SK-N-SH treated with all-trans-retinoic acid at 6 μM for 48 hours (cell line): ENCODE results near the gene ITIH5.

Experiments
- ATAC-seq: fragments of 200-7000 bp; cut with Tn5 transposase; 3 replicates; pipeline ENCODE4 v1.9.1; 2020; ENCODE audit warnings: mild to moderate bottlenecking, moderate library complexity
- ARNTL ChIP-seq: fragments of 450-650 bp; formaldehyde crosslinking; IDR thresholded peaks from 2 replicates; pipeline ENCODE4 v1.5.0; 2020; ENCODE audit warnings: low read depth, mild to moderate bottlenecking, moderate library complexity, borderline replicate concordance
- BACH2 ChIP-seq: fragments of 250-450 bp; sonication (Bioruptor Pico); IDR thresholded peaks from 2 replicates; pipeline ENCODE4 v1.9.0; 2021; ENCODE audit warnings: mild to moderate bottlenecking, borderline replicate concordance
- CSDC2 ChIP-seq: fragments of 250-450 bp; sonication (Bioruptor Pico); IDR thresholded peaks from 2 replicates; pipeline ENCODE4 v1.5.0; 2020; ENCODE audit warnings: mild to moderate bottlenecking, moderate library complexity
- ESRRG ChIP-seq: fragments of 250-450 bp; sonication (Bioruptor Pico); IDR thresholded peaks from 2 replicates; pipeline ENCODE4 v1.6.1; 2021; ENCODE audit warnings: mild to moderate bottlenecking
- GLIS3 ChIP-seq: fragments of 250-450 bp; sonication (Bioruptor Pico); IDR thresholded peaks from 2 replicates; pipeline ENCODE4 v1.5.0; 2020; ENCODE audit warnings: mild to moderate bottlenecking, moderate library complexity
- ISL1 ChIP-seq: fragments of 250-450 bp; sonication (Bioruptor Pico); IDR thresholded peaks from 2 replicates; pipeline ENCODE4 v2.1.2; 2022; ENCODE audit warnings: mild to moderate bottlenecking, moderate library complexity
- PPARA ChIP-seq: fragments of 250-450 bp; sonication (Bioruptor Pico); IDR thresholded peaks from 2 replicates; pipeline ENCODE4 v1.5.0; 2020; ENCODE audit warnings: mild to moderate bottlenecking, borderline replicate concordance
- SNAI2 ChIP-seq: fragments of 250-450 bp; sonication (Bioruptor Pico); IDR thresholded peaks from 2 replicates; pipeline ENCODE4 v1.5.0; 2020; ENCODE audit warnings: mild to moderate bottlenecking, moderate library complexity
- TCF4 ChIP-seq: fragments of 250-450 bp; sonication (Bioruptor Pico); IDR thresholded peaks from 2 replicates; pipeline ENCODE4 v1.8.0; 2021; ENCODE audit warnings: mild to moderate bottlenecking, moderate library complexity, borderline replicate concordance
- TOX ChIP-seq: fragments of 250-450 bp; sonication (Bioruptor Pico); IDR thresholded peaks from 2 replicates; pipeline ENCODE4 v1.8.0; 2021; ENCODE audit warnings: mild to moderate bottlenecking, moderate library complexity, borderline replicate concordance
- ZC3H10 ChIP-seq: fragments of 250-450 bp; sonication (Bioruptor Pico); IDR thresholded peaks from 2 replicates; pipeline ENCODE4 v1.5.1; 2021; ENCODE audit warnings: mild to moderate bottlenecking, moderate library complexity
- ZFP3 ChIP-seq: fragments of 250-450 bp; sonication (Bioruptor Pico); IDR thresholded peaks from 2 replicates; pipeline ENCODE4 v1.5.0; 2020; ENCODE audit warnings: mild to moderate bottlenecking, moderate library complexity
- ZFP30 ChIP-seq: fragments of 450-650 bp; formaldehyde crosslinking; IDR thresholded peaks from 2 replicates; pipeline ENCODE4 v1.5.0; 2022; ENCODE audit warnings: mild to moderate bottlenecking, moderate library complexity
- ZNF565 ChIP-seq: fragments of 450-650 bp; formaldehyde crosslinking; conservative IDR thresholded peaks from 2 replicates; pipeline ENCODE4 v1.5.0; 2020; ENCODE audit warnings: low read depth, mild to moderate bottlenecking, moderate library complexity
- ZNF70 ChIP-seq: fragments of 450-650 bp; formaldehyde crosslinking; IDR thresholded peaks from 2 replicates; pipeline ENCODE4 v1.5.0; 2020; ENCODE audit warnings: mild to moderate bottlenecking, moderate library complexity
- ZNF8 ChIP-seq: fragments of 450-650 bp; formaldehyde crosslinking; IDR thresholded peaks from 2 replicates; pipeline ENCODE4 v1.5.0; 2020; ENCODE audit warnings: mild to moderate bottlenecking, moderate library complexity
- TF ChIP-seq, protein P1 (sequence below): fragments of 250-450 bp; sonication (Bioruptor Pico); IDR thresholded peaks from 2 replicates; pipeline ENCODE4 v1.5.1; 2020; ENCODE audit warnings: low read depth, mild to moderate bottlenecking, moderate library complexity
- TF ChIP-seq, protein P2 (sequence below): fragments of 250-450 bp; sonication (Bioruptor Pico); IDR thresholded peaks from 2 replicates; pipeline ENCODE4 v1.8.0; 2021; ENCODE audit warnings: low read depth, mild to moderate bottlenecking, moderate library complexity, borderline replicate concordance
- TF ChIP-seq, protein P3 (sequence below): fragments of 250-450 bp; sonication (Bioruptor Pico); IDR thresholded peaks from 2 replicates; pipeline ENCODE4 v1.5.0; 2020; ENCODE audit warnings: mild to moderate bottlenecking, moderate library complexity
- TF ChIP-seq, protein P4 (sequence below): fragments of 250-450 bp; sonication (Bioruptor Pico); IDR thresholded peaks from 2 replicates; pipeline ENCODE4 v1.5.1; 2021; ENCODE audit warnings: mild to moderate bottlenecking, moderate library complexity
- TF ChIP-seq, protein P5 (sequence below): fragments of 250-450 bp; sonication (Bioruptor Pico); IDR thresholded peaks from 2 replicates; pipeline ENCODE4 v1.8.0; 2020; ENCODE audit warnings: mild to moderate bottlenecking, moderate library complexity, borderline replicate concordance

ITIH5 gene

DNA sequence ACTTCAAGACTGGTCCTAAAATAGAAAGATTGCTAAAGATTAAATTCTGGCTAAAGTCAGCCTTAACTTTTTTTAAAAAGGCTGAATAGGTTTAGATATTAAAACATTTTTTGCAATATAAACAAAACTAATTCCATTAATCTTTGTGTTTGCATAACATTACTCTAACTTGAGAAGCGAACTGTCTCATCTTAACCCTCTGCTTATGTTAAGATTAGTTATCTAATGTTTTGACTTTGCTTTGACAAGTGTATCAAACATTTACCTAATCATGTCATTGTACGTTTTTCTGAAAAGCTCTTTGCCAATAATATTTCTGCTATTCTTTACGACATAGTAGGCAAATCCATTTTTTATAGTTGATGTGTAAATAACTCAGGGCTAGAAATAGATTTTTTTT is 68.0 kb downstream of the ITIH5 start:
- no peak for ATAC-seq

DNA sequence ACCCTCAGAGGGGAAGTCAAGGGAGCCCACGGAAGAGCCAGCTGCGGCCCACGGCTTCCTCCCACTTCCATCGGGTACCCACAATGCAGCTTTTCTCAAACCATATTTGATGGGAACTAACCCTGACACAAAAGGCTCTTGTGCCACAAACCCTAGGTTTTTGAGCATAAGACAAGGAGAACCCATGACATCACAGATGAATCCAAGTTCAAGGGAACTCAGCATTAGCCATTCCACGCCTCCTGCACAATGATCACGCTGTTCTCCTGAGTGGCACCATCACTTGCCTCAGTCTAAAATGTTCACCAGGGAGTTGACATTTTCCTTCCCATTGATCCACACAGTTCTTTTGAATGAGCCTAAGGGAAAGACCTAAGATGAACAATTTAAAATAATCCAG is 70.4 kb downstream of the ITIH5 start:
- TF ChIP-seq TCF4 (no peak), ZNF565 (CRISPR knock-in tag) (no peak), CSDC2 (CRISPR knock-in tag) (no peak), BACH2 (CRISPR knock-in tag) (no peak)
- TF ChIP-seq, protein P1, sequence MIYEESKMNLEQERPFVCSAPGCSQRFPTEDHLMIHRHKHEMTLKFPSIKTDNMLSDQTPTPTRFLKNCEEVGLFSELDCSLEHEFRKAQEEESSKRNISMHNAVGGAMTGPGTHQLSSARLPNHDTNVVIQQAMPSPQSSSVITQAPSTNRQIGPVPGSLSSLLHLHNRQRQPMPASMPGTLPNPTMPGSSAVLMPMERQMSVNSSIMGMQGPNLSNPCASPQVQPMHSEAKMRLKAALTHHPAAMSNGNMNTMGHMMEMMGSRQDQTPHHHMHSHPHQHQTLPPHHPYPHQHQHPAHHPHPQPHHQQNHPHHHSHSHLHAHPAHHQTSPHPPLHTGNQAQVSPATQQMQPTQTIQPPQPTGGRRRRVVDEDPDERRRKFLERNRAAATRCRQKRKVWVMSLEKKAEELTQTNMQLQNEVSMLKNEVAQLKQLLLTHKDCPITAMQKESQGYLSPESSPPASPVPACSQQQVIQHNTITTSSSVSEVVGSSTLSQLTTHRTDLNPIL (CRISPR knock-in tag), result no peak
- ATAC-seq, result no peak

More for the DNA sequence above, 68.0 kb downstream of the ITIH5 start:
- no peak for TF ChIP-seq ARNTL
- TF ChIP-seq ESRRG (CRISPR knock-in tag), result no peak
- TF ChIP-seq, protein P2, sequence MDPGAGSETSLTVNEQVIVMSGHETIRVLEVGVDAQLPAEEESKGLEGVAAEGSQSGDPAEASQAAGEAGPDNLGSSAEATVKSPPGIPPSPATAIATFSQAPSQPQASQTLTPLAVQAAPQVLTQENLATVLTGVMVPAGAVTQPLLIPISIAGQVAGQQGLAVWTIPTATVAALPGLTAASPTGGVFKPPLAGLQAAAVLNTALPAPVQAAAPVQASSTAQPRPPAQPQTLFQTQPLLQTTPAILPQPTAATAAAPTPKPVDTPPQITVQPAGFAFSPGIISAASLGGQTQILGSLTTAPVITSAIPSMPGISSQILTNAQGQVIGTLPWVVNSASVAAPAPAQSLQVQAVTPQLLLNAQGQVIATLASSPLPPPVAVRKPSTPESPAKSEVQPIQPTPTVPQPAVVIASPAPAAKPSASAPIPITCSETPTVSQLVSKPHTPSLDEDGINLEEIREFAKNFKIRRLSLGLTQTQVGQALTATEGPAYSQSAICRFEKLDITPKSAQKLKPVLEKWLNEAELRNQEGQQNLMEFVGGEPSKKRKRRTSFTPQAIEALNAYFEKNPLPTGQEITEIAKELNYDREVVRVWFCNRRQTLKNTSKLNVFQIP (CRISPR knock-in tag), result no peak
- TF ChIP-seq, protein P3, sequence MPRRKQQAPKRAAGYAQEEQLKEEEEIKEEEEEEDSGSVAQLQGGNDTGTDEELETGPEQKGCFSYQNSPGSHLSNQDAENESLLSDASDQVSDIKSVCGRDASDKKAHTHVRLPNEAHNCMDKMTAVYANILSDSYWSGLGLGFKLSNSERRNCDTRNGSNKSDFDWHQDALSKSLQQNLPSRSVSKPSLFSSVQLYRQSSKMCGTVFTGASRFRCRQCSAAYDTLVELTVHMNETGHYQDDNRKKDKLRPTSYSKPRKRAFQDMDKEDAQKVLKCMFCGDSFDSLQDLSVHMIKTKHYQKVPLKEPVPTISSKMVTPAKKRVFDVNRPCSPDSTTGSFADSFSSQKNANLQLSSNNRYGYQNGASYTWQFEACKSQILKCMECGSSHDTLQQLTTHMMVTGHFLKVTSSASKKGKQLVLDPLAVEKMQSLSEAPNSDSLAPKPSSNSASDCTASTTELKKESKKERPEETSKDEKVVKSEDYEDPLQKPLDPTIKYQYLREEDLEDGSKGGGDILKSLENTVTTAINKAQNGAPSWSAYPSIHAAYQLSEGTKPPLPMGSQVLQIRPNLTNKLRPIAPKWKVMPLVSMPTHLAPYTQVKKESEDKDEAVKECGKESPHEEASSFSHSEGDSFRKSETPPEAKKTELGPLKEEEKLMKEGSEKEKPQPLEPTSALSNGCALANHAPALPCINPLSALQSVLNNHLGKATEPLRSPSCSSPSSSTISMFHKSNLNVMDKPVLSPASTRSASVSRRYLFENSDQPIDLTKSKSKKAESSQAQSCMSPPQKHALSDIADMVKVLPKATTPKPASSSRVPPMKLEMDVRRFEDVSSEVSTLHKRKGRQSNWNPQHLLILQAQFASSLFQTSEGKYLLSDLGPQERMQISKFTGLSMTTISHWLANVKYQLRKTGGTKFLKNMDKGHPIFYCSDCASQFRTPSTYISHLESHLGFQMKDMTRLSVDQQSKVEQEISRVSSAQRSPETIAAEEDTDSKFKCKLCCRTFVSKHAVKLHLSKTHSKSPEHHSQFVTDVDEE (CRISPR knock-in tag), result no peak
- TF ChIP-seq ZFP30 (CRISPR knock-in tag), result no peak
- TF ChIP-seq ZNF70 (CRISPR knock-in tag), result no peak
- TF ChIP-seq GLIS3 (CRISPR knock-in tag), result no peak

DNA sequence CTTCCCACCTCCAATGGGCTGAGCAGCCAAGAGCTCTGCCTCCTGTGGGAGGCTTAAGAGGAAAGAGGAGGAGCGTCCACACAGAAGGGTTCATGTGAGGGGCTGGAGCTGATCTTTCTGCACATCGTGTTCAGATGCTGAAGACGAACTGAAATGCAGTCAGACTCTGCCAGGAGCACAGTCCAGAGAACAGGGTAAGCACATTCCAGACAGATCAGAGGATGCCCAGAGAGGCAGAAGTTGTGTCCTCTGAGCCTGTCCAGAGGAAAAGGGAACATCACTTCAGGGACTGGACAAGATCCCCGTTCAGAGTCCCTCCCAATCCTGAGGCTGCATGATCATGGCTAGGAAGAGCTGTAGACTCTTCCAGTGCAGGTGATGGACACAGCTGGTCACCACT is 72.9 kb downstream of the ITIH5 start:
- TF ChIP-seq ESRRG (CRISPR knock-in tag) (no peak), ZFP3 (no peak), ZFP30 (CRISPR knock-in tag) (no peak), TOX (no peak), PPARA (CRISPR knock-in tag) (no peak), ZNF8 (CRISPR knock-in tag) (no peak), ZNF565 (CRISPR knock-in tag) (no peak), SNAI2 (CRISPR knock-in tag) (no peak), ZC3H10 (no peak), ISL1 (CRISPR knock-in tag) (no peak), TCF4 (no peak), ZNF70 (CRISPR knock-in tag) (no peak)
- TF ChIP-seq, protein P3 (CRISPR knock-in tag), result no peak
- TF ChIP-seq, protein P4, sequence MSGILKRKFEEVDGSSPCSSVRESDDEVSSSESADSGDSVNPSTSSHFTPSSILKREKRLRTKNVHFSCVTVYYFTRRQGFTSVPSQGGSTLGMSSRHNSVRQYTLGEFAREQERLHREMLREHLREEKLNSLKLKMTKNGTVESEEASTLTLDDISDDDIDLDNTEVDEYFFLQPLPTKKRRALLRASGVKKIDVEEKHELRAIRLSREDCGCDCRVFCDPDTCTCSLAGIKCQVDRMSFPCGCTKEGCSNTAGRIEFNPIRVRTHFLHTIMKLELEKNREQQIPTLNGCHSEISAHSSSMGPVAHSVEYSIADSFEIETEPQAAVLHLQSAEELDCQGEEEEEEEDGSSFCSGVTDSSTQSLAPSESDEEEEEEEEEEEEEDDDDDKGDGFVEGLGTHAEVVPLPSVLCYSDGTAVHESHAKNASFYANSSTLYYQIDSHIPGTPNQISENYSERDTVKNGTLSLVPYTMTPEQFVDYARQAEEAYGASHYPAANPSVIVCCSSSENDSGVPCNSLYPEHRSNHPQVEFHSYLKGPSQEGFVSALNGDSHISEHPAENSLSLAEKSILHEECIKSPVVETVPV (CRISPR knock-in tag), result no peak
- TF ChIP-seq, protein P1 (CRISPR knock-in tag), result no peak
- TF ChIP-seq, protein P5, sequence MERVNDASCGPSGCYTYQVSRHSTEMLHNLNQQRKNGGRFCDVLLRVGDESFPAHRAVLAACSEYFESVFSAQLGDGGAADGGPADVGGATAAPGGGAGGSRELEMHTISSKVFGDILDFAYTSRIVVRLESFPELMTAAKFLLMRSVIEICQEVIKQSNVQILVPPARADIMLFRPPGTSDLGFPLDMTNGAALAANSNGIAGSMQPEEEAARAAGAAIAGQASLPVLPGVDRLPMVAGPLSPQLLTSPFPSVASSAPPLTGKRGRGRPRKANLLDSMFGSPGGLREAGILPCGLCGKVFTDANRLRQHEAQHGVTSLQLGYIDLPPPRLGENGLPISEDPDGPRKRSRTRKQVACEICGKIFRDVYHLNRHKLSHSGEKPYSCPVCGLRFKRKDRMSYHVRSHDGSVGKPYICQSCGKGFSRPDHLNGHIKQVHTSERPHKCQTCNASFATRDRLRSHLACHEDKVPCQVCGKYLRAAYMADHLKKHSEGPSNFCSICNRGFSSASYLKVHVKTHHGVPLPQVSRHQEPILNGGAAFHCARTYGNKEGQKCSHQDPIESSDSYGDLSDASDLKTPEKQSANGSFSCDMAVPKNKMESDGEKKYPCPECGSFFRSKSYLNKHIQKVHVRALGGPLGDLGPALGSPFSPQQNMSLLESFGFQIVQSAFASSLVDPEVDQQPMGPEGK (CRISPR knock-in tag), result no peak
- TF ChIP-seq, all 23 proteins: peak for 0
- ATAC-seq, result no peak
